Measurements from ENCODE around the gene SMIM3.

The SMIM3 gene

GRCh38 chr5:150801117-150801927 lies 22.8 kb downstream of the SMIM3 start:
- TF ChIP-seq FOXP2 (optimal IDR thresholded peaks at IDR 0.05; ENCODE audit: borderline replicate concordance, extremely low read depth, extremely low read length, insufficient read depth), result no peak
- no peak for TF ChIP-seq POLR2AphosphoS5 (IDR thresholded peaks at IDR 0.05; ENCODE audit: low read depth, low read length)
- no peak for TF ChIP-seq TAF1 (IDR thresholded peaks at IDR 0.05; ENCODE audit: borderline replicate concordance, insufficient read depth, low read length)
- no peak for TF ChIP-seq SIN3A (IDR thresholded peaks at IDR 0.05; ENCODE audit: borderline replicate concordance, insufficient read depth, low read length)
- TF ChIP-seq REST (IDR thresholded peaks at IDR 0.05; ENCODE audit: insufficient read depth in 1 of 2, low read depth in 2 of 2, low read length in 2 of 2), result no peak

GRCh38 chr5:150804388-150804787 lies 25.8 kb downstream of the SMIM3 start:
- TF ChIP-seq POLR2AphosphoS5 (IDR thresholded peaks at IDR 0.05; ENCODE audit: low read depth, low read length), result no peak
- no peak for TF ChIP-seq SIN3A (IDR thresholded peaks at IDR 0.05; ENCODE audit: borderline replicate concordance, insufficient read depth, low read length)
- TF ChIP-seq TAF1 (IDR thresholded peaks at IDR 0.05; ENCODE audit: borderline replicate concordance, insufficient read depth, low read length), result no peak
- TF ChIP-seq FOXP2 (optimal IDR thresholded peaks at IDR 0.05; ENCODE audit: borderline replicate concordance, extremely low read depth, extremely low read length, insufficient read depth), result no peak
- TF ChIP-seq REST (IDR thresholded peaks at IDR 0.05; ENCODE audit: insufficient read depth in 1 of 2, low read depth in 2 of 2, low read length in 2 of 2), result no peak

GRCh38 chr5:150809363-150809762 lies 30.8 kb downstream of the SMIM3 start:
- TF ChIP-seq SIN3A (IDR thresholded peaks at IDR 0.05; ENCODE audit: borderline replicate concordance, insufficient read depth, low read length), result no peak
- TF ChIP-seq FOXP2 (optimal IDR thresholded peaks at IDR 0.05; ENCODE audit: borderline replicate concordance, extremely low read depth, extremely low read length, insufficient read depth), result no peak
- TF ChIP-seq TAF1 (IDR thresholded peaks at IDR 0.05; ENCODE audit: borderline replicate concordance, insufficient read depth, low read length), result no peak
- TF ChIP-seq POLR2AphosphoS5 (IDR thresholded peaks at IDR 0.05; ENCODE audit: low read depth, low read length), result no peak
- TF ChIP-seq REST (IDR thresholded peaks at IDR 0.05; ENCODE audit: insufficient read depth in 1 of 2, low read depth in 2 of 2, low read length in 2 of 2), result no peak

- TF ChIP-seq SIN3A (IDR thresholded peaks at IDR 0.05; ENCODE audit: borderline replicate concordance, insufficient read depth, low read length) (no peak), FOXP2 (optimal IDR thresholded peaks at IDR 0.05; ENCODE audit: borderline replicate concordance, extremely low read depth, extremely low read length, insufficient read depth) (no peak), TAF1 (IDR thresholded peaks at IDR 0.05; ENCODE audit: borderline replicate concordance, insufficient read depth, low read length) (no peak), POLR2AphosphoS5 (IDR thresholded peaks at IDR 0.05; ENCODE audit: low read depth, low read length) (no peak), REST (IDR thresholded peaks at IDR 0.05; ENCODE audit: insufficient read depth in 1 of 2, low read depth in 2 of 2, low read length in 2 of 2) (no peak)
Measured at GRCh38 chr5:150815010-150815409, 36.5 kb downstream of the SMIM3 start.

Measured in PFSK-1 (cell line).